Germinal center (tissue), 1 donor: ENCODE data around the gene DRGX.

ENCODE experiments used
- DNase-seq: peaks from one replicate; pipeline ENCODE4 v3.0.0; 2012; ENCODE audit warnings: mixed read lengths, low spot score

The DRGX gene

GRCh38 chr10:49407552-49408137 lies 11.8 kb upstream of the DRGX start:
- DNase-seq, result peak; percentile 70

DNA sequence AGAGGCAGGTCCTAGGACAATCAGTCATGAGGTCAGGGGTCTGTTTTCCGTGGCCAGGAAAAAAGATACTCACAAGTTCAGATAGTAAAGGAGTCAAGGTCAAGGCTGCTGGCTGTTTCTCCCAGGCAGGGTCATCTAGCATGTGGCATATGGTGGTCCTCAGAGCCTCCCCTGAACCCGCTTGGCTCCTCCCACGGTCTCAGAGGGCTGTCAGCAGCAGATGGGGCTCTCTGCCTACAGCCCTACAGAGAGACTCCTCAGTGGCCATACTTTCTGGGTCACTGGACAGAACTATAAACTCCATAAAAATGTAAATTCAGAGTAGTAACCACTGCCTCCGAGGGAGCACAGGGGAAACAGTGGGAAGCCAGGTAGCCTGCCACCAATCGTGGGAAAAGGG lies 11.3 kb upstream of the DRGX start:
- no peak for DNase-seq

- DNase-seq, result no peak
Measured at GRCh38 chr10:49404321-49404878, 8.5 kb upstream of the DRGX start.

GRCh38 chr10:49403363-49403762 lies 7.5 kb upstream of the DRGX start:
- no peak for DNase-seq

DNA sequence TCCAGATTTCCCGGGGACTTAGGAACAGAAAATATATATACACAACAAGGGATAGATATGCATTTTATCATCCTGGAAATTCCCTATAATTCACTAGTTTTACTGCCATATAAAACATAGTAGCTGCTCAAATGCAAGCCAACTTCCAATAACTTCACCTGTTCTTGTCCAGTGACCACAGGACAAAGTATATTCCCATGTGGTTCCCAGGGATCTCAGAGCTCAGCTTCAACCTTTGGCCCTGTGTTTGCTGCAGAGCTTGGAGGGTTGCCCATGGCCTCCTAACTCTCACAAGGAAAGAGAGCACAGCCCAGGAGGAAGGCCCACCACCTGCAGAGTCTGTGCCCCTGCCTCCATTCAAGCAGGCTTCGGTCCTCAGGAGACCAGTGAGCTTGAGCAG lies 4.5 kb upstream of the DRGX start:
- DNase-seq, result no peak

DNA sequence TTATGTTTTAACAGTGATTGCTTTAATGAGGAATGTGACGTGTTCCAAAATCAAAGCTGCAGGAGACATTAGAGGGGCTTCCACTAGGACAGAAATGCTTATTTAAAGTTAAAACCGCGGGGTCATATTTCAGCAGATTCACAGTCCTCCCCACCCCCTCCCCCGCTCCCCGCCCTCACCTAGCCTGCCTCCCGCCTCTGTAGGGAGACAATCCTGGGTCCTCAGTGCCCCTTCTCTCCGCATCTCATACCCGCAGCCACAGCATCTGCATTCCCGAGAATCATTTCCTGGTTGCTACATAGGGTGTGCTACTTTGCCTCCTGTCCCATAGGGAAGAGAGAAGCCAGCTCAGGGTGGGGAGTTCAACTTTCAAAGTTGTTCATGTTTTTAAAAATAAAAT lies 3.1 kb upstream of the DRGX start:
- no peak for DNase-seq

GRCh38 chr10:49398000-49398861 lies 2.3 kb upstream of the DRGX start:
- peak; percentile 64 for DNase-seq

GRCh38 chr10:49397036-49397999 lies 1.4 kb upstream of the DRGX start:
- DNase-seq, result peak; percentile 10

- no peak for DNase-seq
Measured at GRCh38 chr10:49396666-49396999, 744 bp upstream of the DRGX start.

DNA sequence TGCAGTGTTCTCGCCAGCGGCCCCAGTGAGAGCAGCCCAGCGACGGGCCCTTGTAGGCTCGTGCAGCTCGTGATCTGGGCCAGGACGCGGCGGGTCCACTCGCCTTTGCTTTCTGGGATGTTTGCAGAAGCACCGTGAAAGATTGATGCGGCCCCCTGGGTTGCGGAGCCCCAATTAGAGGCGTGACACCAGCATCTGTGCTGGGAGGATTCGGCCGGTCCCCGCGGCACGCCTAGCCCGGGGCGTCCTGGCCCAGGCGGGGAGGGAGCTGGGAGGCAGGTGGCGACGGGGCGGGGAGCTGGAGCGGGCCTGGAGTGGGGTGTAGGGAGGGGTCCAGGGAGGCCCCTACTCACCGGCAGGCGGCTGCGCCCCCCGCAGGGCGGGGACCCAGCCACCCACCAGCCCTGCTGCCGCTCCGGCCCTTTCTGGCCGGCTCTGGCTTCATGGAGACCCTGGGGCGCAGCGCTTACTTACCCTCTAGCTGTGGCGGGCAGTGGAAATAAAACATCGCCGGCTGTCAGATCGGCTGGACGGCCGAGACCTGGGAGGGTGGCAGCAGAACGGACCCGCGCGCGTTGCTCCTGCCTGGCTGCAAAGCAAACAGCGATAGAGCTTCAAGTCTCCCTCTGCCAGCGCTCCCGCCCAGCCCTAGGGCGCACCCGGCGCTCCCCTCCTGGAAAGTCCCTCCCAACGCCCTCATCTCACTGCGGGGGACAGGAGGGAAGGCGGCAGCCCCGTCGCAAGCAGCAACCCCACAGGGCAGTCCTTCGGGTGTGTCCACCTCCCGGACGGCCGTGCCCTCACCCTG lies 752 bp downstream of the DRGX start:
- no peak for DNase-seq

- no peak for DNase-seq
Measured at GRCh38 chr10:49393757-49394156, 2.1 kb downstream of the DRGX start.

- DNase-seq, result no peak
Measured at GRCh38 chr10:49393301-49393700, 2.6 kb downstream of the DRGX start.

DNA sequence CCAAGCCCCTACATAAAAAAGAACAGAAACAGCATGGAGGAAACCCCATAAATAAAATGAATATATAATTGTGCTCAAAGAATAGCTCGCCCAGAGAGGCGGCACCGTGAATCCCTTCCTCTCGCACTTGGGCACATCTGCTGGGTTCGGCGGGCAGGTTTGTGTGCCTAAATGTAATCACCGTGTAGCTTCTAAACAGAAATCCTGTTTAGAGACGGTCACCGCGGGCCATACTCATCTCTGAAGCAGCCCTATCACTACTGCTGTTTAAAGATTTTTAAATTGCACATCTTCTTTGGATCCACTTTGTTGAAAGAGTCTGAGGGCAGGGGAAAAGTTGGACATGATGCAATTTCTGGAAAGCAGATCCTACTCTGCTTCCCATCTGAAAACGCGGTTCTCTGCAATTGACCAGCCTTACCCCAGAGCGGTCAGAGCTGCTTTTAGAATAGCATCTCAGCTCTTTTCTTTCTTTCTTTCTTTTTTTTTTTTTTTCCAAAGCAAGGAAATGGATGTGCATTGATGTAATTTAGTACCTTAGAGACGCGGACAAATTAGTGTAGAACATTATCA lies 6.4 kb downstream of the DRGX start:
- DNase-seq, result no peak

DNA sequence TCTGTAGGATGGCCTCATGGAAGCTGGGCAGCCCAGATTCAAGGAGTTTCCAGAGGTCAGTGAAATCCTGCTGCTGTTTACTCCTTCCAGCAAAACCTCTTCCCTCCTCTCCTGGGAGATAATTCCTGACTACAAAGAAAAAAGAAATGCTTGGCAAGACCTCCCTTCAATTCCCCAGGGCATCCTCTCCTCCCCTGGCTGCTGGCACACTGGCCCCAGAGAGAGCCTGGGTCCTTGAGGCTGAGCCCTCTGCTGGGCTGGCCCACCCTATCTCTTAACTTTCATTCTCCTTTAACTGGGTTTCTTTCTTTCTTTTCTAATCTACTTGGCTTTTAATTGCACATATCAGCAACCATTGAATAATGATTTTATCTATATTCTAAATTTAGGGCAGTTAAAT lies 7.7 kb downstream of the DRGX start:
- DNase-seq, result no peak

DNA sequence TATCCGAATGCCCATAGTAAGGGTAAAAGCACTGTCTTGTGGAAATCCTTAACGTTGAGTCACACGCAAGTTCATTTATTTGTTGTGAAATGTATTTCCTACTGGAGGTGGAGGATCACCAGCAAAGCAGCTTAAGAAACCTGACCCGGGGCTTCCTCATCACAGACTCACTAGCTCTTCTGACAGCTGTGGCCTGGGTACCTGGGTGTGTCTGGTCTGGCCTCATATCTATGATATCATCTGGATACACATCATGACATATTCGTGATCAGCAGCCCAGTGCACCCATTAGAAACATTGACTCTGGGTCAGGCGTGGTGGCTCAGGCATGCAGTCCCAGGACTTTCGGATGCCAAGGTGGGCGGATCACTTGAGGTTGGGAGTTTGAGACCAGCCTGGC lies 8.8 kb downstream of the DRGX start:
- DNase-seq, result no peak

DNA sequence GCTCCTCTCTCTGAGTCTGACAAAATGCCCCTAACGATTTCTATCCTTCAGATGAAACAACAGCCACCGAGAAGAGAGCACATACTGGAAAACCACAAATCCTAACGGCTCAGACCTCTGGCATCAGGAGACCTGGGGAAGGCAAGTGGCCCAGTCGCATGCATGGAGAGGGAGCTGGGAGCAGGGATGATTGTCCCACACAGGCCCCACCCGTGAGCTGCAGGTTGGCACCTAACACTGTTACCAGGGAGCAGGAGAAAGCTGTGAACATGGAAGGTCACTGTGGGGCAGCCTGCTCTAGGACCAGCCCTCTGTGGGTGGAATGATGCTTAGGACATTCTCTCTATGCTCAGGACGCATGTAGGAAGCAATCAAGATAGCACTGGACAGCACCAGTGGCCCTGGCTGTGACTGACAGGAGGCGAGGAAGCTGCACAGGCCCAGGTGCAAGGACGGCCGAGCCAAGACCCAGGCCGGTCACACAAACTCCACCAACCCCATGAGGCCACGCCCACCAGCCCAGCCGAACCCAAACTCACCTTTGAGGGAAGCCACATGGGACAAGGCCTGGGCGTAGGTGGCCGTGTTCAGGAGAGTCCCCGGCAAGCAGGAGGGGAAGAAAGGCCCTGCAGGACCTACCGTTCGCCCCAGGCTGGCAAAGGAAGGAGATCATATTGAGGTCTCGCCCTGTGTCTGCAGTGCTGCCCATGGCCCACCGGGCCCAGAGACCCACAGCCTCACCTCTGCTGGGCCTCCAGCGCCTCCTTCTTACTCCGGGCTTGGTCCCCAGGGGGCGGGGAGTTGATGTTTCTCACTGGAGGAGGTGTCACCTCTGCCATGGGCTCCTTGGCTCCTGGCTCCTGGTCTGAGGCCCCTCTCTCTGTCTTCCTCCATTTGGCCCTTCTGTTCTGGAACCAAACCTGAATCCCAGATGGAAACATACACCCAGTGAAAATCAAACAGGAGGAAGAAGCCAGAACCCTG lies 9.7 kb downstream of the DRGX start:
- DNase-seq, result no peak

- no peak for DNase-seq
Measured at GRCh38 chr10:49384268-49384953, 11.5 kb downstream of the DRGX start.

DNA sequence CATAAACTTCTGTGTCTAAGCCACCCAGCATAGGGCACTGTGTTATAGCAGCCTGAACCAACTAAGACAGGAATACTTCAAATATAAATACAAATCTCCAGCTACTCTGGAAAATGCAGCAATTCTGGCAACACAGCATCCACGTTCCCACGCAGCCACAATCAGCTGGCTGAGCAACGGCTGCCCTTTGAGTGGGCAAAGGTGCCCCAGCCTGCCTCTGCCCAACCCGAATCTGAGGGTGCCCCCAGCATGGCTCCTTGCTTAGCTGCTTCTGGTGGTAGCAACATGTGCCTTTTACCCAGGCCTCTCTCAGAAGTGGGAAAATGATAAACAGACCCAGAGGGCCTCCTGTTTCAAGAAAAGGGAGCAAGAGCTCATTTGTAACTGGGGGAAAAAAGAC lies 12.0 kb downstream of the DRGX start:
- DNase-seq, result no peak

- DNase-seq, result no peak
Measured at GRCh38 chr10:49382826-49383225, 13.1 kb downstream of the DRGX start.
